Thymus (tissue), 11 donors: ENCODE measurements around the gene EFR3B. TPM values are rescaled to one million over a fixed set of nuclear protein-coding genes. Genes with fewer than 3 reads are reported as not detected.

Source experiments
- DNase-seq, 9 donors: peaks; one replicate each; pipeline ENCODE4 v3.0.0-alpha.2; 2013; ENCODE audit warnings: low spot score in 9 of 9, low read depth in 6 of 9, missing footprints in 1 of 9
- H3K27ac ChIP-seq, 2 donors: one replicate each; pipeline ENCODE4 v1.5.1; 2013; ENCODE audit warnings: control low read depth in 1 of 2, low read depth in 1 of 2, low read length in 1 of 2, mild to moderate bottlenecking in 1 of 2, moderate library complexity in 1 of 2
- H3K27me3 ChIP-seq, 2 donors: one replicate each; pipeline ENCODE4 v1.5.1; 2013; ENCODE audit warnings: low read length in 1 of 2; ENCODE audit not compliant: control insufficient read depth in 2 of 2, insufficient read depth in 1 of 2
- H3K36me3 ChIP-seq, 2 donors: one replicate each; pipeline ENCODE4 v1.5.1; 2013; ENCODE audit warnings: low read length in 1 of 2, mild to moderate bottlenecking in 1 of 2, moderate library complexity in 1 of 2; ENCODE audit not compliant: control insufficient read depth in 2 of 2, insufficient read depth in 2 of 2
- H3K4me1 ChIP-seq, 2 donors: one replicate each; pipeline ENCODE4 v1.5.1; 2013; ENCODE audit warnings: low read length in 2 of 2; ENCODE audit not compliant: control insufficient read depth in 2 of 2, insufficient read depth in 2 of 2
- H3K4me3 ChIP-seq, 2 donors: one replicate each; pipeline ENCODE4 v1.5.1; 2013; ENCODE audit warnings: low read length in 2 of 2, control low read depth in 1 of 2, mild to moderate bottlenecking in 1 of 2
- H3K9me3 ChIP-seq, 2 donors: one replicate each; pipeline ENCODE4 v1.5.1; 2013; ENCODE audit warnings: low read length in 1 of 2, mild to moderate bottlenecking in 1 of 2; ENCODE audit not compliant: control insufficient read depth in 2 of 2, insufficient read depth in 1 of 2
- WGBS: extraction: QIAGEN DNeasy Blood & Tissue Kit; methylation state at CpG from one replicate; pipeline ENCODE4 v1.1.7; 2013; 5-methylcytosine and 5-hydroxymethylcytosine counted together
- polyA plus RNA-seq: library from polyadenylated mRNA; stranded (reverse); fragments of 200-250 nt; gene quantifications from one replicate; pipeline ENCODE4 v1.2.3, GENCODE V29; 2013
- total RNA-seq: library from RNA; stranded (reverse); fragments of 120-200 nt; gene quantifications from one replicate; pipeline ENCODE4 v1.2.4, GENCODE V29; 2013
- donor health status: healthy.

Gene EFR3B
- total and polyA plus RNA-seq, 2 donors: 0.18 to 0.33 TPM

- 1% methylated on average over 76 of the region's 76 CpGs for WGBS
- peak overlapping the region; percentile 35 to 67 for H3K4me3 ChIP-seq
- H3K4me1 ChIP-seq: peaks cover 9 to 21% of the 10 kb centered on the region in 2 donors
- peaks cover 25 to 58% of the 10 kb centered on the region in 2 donors for H3K27me3 ChIP-seq
- peaks cover 0 to 4% of the 10 kb centered on the region in 2 donors for H3K9me3 ChIP-seq
- no peak overlapping the region for H3K27ac ChIP-seq
- H3K36me3 ChIP-seq: no peaks in the 10 kb centered on the region
- DNase-seq: peak in 4 of 9 donors; percentile 6 to 27 (median 18)
Observed at GRCh38 chr2:25042321-25043240, 705 bp downstream of the EFR3B start.

- H3K36me3 ChIP-seq: no peaks in the 10 kb centered on the region
- H3K27me3 ChIP-seq: peaks cover 25 to 56% of the 10 kb centered on the region in 2 donors
- H3K4me1 ChIP-seq: peaks cover 9 to 21% of the 10 kb centered on the region in 2 donors
- H3K9me3 ChIP-seq: peaks cover 0 to 4% of the 10 kb centered on the region in 2 donors
- peak in 4 of 9 donors; percentile 4 to 45 (median 14) for DNase-seq
- no peak overlapping the region for H3K27ac ChIP-seq
- H3K4me3 ChIP-seq: peak overlapping the region in 1 of 2 donors; percentile 67
- 15% methylated on average over 8 of the region's 8 CpGs for WGBS
Observed at GRCh38 chr2:25043241-25043867, 1.5 kb downstream of the EFR3B start.

- Histone ChIP-seq H3K4me3 (no peak overlapping the region), H3K9me3 (peaks cover 0 to 4% of the 10 kb centered on the region in 2 donors), H3K27ac (no peak overlapping the region), H3K27me3 (peaks cover 25 to 56% of the 10 kb centered on the region in 2 donors), H3K4me1 (peaks cover 9 to 21% of the 10 kb centered on the region in 2 donors), H3K36me3 (no peaks in the 10 kb centered on the region)
- no peak for DNase-seq
- 91% methylated on average over 1 of the region's 1 CpG for WGBS
Observed at GRCh38 chr2:25044011-25044410, 2.1 kb downstream of the EFR3B start.

- Histone ChIP-seq H3K9me3 (peaks cover 0 to 4% of the 10 kb centered on the region in 2 donors), H3K4me3 (no peak overlapping the region), H3K27ac (no peak overlapping the region), H3K36me3 (no peaks in the 10 kb centered on the region), H3K27me3 (peaks cover 25 to 58% of the 10 kb centered on the region in 2 donors), H3K4me1 (peaks cover 9 to 21% of the 10 kb centered on the region in 2 donors)
- 25% methylated on average over 6 of the region's 6 CpGs for WGBS
- DNase-seq: no peak
Observed at GRCh38 chr2:25044990-25045389, 3.1 kb downstream of the EFR3B start.

GRCh38 chr2:25049422-25049821, 7.5 kb downstream of the EFR3B start:
- Histone ChIP-seq H3K9me3 (no peaks in the 10 kb centered on the region), H3K27ac (no peak overlapping the region), H3K4me3 (no peak overlapping the region), H3K27me3 (peaks cover 2 to 20% of the 10 kb centered on the region in 2 donors), H3K4me1 (no peaks in the 10 kb centered on the region), H3K36me3 (no peaks in the 10 kb centered on the region)
- no peak for DNase-seq
- WGBS: 97% methylated on average over 4 of the region's 4 CpGs

GRCh38 chr2:25050128-25050527, 8.3 kb downstream of the EFR3B start:
- no peaks in the 10 kb centered on the region for H3K4me1 ChIP-seq
- H3K27ac ChIP-seq: no peak overlapping the region
- peaks cover 0 to 13% of the 10 kb centered on the region in 2 donors for H3K27me3 ChIP-seq
- no peaks in the 10 kb centered on the region for H3K36me3 ChIP-seq
- H3K4me3 ChIP-seq: no peak overlapping the region
- no peaks in the 10 kb centered on the region for H3K9me3 ChIP-seq
- no peak for DNase-seq

GRCh38 chr2:25053041-25053440, 11.2 kb downstream of the EFR3B start:
- 95% methylated on average over 3 of the region's 3 CpGs for WGBS
- Histone ChIP-seq H3K4me1 (no peaks in the 10 kb centered on the region), H3K27ac (no peak overlapping the region), H3K9me3 (no peaks in the 10 kb centered on the region), H3K27me3 (peaks cover 0 to 2% of the 10 kb centered on the region in 2 donors), H3K36me3 (no peaks in the 10 kb centered on the region), H3K4me3 (no peak overlapping the region)
- DNase-seq: no peak

- Histone ChIP-seq H3K27me3 (no peaks in the 10 kb centered on the region), H3K9me3 (no peaks in the 10 kb centered on the region), H3K36me3 (no peaks in the 10 kb centered on the region), H3K4me1 (no peaks in the 10 kb centered on the region), H3K27ac (no peak overlapping the region), H3K4me3 (no peak overlapping the region)
- DNase-seq: no peak
- WGBS: 94% methylated on average over 4 of the region's 4 CpGs
Observed at GRCh38 chr2:25054720-25055119, 12.8 kb downstream of the EFR3B start.

- no peak overlapping the region for H3K4me3 ChIP-seq
- no peak for DNase-seq
- WGBS: 96% methylated on average over 9 of the region's 9 CpGs
- H3K36me3 ChIP-seq: no peaks in the 10 kb centered on the region
- no peaks in the 10 kb centered on the region for H3K4me1 ChIP-seq
- H3K9me3 ChIP-seq: no peaks in the 10 kb centered on the region
- no peak overlapping the region for H3K27ac ChIP-seq
- no peaks in the 10 kb centered on the region for H3K27me3 ChIP-seq
Observed at GRCh38 chr2:25055376-25055920, 13.6 kb downstream of the EFR3B start.
